ENCODE results near the gene MRPL43.

Gene MRPL43

DNA sequence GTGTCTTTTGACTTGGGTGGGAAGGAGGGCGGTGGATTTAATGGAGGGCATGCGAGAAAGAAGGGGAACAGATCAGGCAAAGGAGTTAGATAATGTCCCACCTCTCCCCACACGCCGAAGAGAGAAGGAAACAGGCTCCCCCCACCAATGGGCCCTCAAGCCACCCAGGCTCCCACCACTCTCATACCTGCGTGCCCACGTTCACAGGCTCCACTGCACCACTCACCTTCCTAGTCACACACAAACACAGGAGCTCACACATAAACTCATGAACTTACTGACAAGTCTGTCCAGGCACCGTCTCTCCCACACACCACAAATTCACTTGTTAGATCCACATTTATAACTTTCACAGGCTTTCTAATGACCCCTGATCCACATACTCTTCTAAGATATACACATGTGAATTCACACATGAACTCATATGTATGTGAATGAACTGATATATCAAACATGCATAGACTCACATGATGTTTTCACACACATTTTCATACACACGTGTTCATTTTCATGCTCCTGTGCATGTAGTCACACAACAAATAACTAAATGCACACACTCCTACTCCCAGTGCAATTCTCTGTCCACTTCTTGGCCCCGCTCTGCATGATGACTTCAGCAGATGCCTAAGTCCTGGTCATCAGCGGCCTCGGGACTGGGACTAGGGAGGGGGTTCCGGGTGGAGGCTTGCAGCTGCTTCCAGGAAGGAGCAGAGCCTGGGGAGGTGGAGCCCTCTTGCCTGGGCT lies 13.8 kb upstream of the MRPL43 start:
- DNase-seq (ENCODE audit: low read depth), result peak; percentile 90
- H3K4me3 ChIP-seq (ENCODE audit: low read length), result peak overlapping the region; percentile 88
- TF ChIP-seq, protein P1, sequence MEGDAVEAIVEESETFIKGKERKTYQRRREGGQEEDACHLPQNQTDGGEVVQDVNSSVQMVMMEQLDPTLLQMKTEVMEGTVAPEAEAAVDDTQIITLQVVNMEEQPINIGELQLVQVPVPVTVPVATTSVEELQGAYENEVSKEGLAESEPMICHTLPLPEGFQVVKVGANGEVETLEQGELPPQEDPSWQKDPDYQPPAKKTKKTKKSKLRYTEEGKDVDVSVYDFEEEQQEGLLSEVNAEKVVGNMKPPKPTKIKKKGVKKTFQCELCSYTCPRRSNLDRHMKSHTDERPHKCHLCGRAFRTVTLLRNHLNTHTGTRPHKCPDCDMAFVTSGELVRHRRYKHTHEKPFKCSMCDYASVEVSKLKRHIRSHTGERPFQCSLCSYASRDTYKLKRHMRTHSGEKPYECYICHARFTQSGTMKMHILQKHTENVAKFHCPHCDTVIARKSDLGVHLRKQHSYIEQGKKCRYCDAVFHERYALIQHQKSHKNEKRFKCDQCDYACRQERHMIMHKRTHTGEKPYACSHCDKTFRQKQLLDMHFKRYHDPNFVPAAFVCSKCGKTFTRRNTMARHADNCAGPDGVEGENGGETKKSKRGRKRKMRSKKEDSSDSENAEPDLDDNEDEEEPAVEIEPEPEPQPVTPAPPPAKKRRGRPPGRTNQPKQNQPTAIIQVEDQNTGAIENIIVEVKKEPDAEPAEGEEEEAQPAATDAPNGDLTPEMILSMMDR (conservative IDR thresholded peaks at IDR 0.05; ENCODE audit: low read length), result no peak; the same call in 1 of the 2 replicates

DNA sequence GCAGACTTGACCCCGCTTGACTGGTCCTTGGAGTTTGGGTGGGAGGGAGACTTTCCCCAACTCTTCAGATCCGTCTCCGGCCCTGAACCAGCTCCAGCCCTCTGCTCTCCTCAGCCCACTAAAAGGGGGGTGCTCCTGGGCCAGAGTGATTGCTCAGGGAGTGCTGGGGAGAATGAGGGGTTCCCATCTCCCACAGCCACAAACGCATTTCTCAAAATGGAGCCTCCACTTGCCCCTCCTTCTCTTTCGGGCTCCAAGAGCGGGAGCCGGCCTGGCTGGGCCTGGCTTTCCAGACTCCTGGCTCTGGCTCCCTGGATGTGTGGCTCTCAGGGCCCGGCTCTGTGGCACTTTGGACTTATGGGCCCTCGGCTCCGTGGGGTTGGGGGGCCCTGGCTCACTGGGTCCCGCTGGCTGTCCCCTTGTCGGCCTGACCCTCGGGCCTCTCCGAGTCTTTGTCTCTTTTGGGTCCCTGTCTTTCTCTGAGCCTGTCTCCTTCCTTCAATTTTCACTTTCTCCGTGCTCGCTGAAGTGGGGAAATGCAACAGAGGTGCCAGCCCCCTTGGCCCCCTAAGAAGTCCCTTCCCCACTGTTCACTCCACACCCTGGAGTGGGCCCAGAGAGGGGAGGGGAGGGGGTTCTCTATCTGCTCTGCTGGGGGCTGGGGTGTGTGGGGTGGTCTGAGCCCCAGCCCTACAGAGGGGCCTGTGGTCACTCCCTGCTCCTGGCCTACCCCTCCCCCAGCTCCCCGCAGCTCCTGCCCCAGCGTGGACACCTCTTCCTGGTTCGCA lies 13.0 kb upstream of the MRPL43 start:
- DNase-seq (ENCODE audit: low read depth), result no peak
- H3K4me3 ChIP-seq (ENCODE audit: low read length), result peak overlapping the region; percentile 88
- TF ChIP-seq, protein P1 (conservative IDR thresholded peaks at IDR 0.05; ENCODE audit: low read length), result no peak

GRCh38 chr10:100999742-101000126 lies 12.4 kb upstream of the MRPL43 start, which contains the start of gene LZTS2:
LZTS2 (plus strand) TSS chr10:100999808; CDS start chr10:101002539, 2,731 bp downstream.
- DNase-seq (ENCODE audit: low read depth), result no peak
- H3K4me3 ChIP-seq (ENCODE audit: low read length), result peak within 1 kb of the TSS; percentile 88
- TF ChIP-seq, protein P1 (conservative IDR thresholded peaks at IDR 0.05; ENCODE audit: low read length), result no peak

DNA sequence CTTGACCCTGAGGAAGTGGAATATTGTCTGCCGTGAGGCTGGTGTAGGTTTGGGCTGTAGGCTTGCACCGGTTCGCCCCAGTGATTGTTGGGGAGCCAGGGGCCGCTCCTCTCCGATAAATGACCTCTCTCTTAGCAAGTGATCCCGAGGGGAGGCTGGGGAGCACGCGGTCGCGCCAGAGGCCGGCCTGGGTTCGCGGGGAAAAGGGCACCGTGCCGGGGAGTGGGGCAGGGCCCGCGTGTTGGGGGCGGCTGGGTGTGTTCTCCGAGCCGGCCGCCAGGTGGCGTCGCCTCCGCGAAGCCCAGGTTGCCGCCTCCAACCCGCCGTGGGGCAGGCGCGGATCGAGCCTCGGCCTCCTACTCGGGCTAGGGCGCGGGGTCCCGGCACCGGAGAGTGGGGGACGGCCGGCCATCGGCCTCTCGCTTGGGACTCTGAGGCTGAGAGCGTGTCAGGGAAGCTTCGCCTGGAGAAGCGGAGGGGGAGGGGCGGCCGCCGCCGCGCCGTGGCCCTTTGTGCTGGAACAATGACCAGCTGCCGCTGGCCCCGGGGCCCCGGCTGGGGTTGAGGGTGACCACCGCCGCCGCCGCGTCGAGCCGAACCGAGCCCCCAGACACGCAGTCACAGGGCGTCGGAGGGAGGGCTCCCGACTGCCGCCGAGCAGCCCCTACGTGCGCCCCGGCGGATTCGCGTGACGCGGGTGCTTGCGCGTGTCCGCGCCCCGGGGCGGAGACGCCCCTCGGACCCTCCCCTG lies 11.9 kb upstream of the MRPL43 start:
- TF ChIP-seq, protein P1 (conservative IDR thresholded peaks at IDR 0.05; ENCODE audit: low read length), result peak; percentile 54
- DNase-seq (ENCODE audit: low read depth), result peak; percentile 71
- peak overlapping the region; percentile 78 for H3K4me3 ChIP-seq (ENCODE audit: low read length)

DNA sequence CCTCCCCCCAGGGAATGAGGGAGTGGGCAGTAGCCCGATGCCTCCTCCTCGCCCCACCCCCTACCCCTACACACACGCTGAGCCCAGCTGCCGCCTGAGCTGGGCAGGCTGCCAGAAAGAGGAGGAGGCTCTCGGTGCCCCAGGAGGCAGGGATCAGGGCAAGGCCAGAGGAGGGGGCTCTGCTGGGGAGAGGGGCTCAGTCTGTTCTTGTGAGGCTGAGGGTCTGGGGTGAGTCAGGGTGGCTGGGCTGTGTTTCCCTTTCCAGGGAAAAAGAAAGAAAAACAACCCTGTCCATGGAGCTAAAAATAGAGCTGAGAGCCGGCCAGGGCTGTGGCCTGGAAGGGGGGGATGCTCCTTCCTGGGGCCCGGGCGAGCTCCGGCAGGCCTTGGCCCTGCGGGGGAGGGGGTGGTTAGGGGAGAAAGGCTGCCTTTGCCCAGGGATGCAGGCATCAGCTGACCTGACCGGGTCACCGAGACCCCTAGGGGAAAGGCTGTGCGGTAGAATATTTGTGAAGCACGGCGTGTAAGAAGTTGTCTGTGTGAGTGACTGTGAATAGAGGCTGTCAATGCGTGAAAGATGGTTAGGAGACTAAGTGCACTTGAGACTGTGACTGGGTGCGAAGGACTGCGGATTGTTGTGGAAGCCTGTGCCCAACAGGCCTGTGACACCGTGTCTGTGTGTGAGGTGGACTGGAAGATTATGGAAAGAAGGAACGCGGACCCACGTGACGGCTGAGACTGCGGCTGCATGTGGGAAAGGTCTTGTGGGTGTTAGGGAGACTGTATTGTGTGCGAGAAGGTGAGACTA lies 11.1 kb upstream of the MRPL43 start:
- H3K4me3 ChIP-seq (ENCODE audit: low read length), result peak overlapping the region; percentile 78
- DNase-seq (ENCODE audit: low read depth), result peak; percentile 73
- TF ChIP-seq, protein P1 (conservative IDR thresholded peaks at IDR 0.05; ENCODE audit: low read length), result no peak

DNA sequence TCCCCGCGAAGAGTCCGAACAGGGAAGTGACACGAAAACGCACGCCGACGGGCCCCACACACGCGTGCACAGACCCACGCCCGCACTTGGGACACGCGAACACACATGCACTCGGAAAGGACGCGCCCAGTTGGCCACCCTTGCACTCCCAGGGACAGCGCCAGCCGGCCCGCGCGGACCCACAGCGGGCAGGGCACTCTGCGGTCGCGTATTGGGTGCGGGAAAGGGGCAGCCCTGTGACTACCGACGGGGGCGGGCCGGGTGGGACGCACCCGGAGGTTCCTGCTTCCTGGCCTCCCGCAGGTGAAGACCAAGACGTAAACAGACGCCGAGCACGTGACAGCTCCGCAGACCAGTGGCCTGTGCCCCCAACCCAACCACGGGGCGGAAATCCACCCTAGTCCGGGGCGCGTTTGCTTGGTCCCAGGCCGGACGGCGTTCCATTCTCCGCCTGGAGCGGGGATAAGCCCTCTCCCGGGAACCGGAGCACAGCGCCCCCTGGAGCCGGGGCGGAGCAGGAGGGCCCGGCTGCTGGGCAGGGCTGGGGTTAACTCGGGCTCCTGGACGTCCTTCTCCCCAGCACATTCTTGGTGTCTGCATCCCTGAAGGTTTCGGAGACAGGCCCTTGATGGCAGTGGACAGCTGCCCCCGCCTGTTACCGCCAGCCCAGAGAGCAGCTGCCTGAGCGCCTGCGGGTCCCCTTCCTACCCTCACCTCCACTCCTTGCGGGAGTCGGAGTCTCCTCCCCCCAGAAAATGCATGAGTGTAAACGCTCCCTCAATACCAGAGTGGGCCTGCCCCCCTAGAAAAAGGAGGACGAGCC lies 10.3 kb upstream of the MRPL43 start:
- TF ChIP-seq, protein P1 (conservative IDR thresholded peaks at IDR 0.05; ENCODE audit: low read length), result peak; percentile 79
- peak; percentile 76 for DNase-seq (ENCODE audit: low read depth)
- H3K4me3 ChIP-seq (ENCODE audit: low read length), result peak overlapping the region; percentile 78

Data from AG10803 (cell line).